ENCODE measurements around the gene MEI1.
A peak's percentile ranks its signal among the peaks of the same experiment; 100 is the strongest.
"Not testable (repeated sequence)": the region's sequence is repeated elsewhere in the genome, so short reads cannot be mapped to it uniquely, and the experiment has no call there.

Gene MEI1

GRCh38 chr22:41682033-41682807 is 17.1 kb upstream of the MEI1 start:
- DNase-seq, result peak; percentile 86

DNA sequence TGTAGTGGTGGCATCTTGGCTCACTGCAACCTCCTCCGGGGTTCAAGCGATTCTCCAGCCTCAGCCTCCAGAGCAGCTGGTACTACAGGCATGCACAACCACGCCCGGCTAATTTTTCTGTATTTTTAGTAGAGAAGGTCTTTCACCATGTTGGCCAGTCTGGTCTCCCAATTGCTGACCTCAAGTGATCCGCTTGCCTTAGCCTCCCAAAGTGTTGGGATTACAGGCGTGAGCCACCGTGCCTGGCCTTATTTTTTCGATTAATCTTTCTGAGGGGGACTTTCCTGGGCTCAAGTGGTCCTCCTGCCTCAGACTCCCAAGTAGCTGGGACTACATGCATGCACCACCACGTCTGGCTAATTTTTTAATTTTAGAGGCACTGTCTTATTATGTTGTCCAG is 16.3 kb upstream of the MEI1 start:
- no peak for DNase-seq

- no peak for DNase-seq
Measured at GRCh38 chr22:41683616-41684015, 15.7 kb upstream of the MEI1 start.

GRCh38 chr22:41684194-41684593 is 15.1 kb upstream of the MEI1 start:
- DNase-seq, result no peak

DNA sequence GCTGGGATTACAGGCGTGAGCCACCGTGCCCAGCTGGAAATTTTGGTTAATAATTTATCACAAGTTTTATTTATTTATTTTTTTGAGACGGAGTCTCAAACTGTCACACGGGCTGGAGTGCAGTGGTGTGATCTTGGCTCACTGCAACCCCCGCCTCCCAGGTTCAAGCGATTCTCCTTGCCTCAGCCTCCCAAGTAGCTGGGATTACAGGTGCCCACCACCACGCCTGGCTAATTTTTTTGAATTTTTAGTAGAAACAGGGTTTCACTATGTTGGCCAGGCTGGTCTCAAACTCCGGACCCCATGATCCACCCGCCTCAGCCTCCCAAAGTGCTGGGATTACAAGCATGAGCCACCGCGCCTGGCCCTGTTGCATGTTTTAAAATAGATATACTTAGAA is 12.4 kb upstream of the MEI1 start:
- DNase-seq, result not testable (repeated sequence)

GRCh38 chr22:41687901-41688364 is 11.4 kb upstream of the MEI1 start:
- DNase-seq, result no peak

DNA sequence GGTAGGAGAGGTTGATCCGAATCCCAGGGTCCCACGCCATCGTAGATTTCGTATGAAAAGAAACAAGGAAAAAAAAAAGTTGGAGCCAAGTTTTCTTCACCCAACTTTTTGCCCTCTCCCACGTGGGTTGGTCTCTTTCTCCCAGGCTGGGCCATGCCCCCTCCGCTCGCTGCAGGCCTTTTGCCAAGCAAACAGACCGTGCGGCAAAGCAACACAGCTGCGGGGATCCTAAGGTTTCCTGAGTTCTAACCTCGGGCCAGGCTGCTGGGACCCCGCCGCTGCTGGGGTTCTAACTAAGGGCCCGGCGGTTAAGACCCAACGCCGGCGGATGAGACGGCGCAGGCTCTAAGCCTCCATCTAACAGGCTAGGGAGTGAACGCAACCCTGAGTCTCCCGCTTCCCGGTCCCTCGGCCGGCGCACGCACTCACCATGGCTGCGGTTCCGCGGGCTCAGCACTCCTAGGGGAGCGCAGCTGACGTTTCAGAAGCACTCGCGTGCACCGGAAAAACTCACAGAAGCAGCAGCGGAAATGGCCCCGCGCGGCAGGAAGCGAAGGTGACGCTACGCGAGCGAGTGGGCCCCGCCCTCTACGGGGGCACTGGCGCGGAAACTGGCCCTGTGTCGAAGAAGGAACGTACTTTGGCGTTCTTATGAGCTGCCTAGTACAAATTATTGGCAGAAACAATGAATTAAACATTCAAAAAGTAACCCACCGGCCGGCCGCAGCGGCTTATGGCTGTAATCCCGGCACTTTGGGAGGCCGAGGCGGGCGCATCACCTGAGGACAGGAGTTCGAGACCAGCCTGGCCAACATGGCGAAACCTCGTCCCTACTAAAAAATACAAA is 10.7 kb upstream of the MEI1 start, which contains the start of gene SNU13:
SNU13 (minus strand) TSS at position 503 of the 847 bp plus-strand sequence; CDS start at position 432, 71 bp downstream.
- peak; percentile 93 for DNase-seq

GRCh38 chr22:41690476-41690875 is 8.8 kb upstream of the MEI1 start:
- DNase-seq, result no peak

GRCh38 chr22:41695211-41695610 is 4.1 kb upstream of the MEI1 start:
- DNase-seq, result no peak

DNA sequence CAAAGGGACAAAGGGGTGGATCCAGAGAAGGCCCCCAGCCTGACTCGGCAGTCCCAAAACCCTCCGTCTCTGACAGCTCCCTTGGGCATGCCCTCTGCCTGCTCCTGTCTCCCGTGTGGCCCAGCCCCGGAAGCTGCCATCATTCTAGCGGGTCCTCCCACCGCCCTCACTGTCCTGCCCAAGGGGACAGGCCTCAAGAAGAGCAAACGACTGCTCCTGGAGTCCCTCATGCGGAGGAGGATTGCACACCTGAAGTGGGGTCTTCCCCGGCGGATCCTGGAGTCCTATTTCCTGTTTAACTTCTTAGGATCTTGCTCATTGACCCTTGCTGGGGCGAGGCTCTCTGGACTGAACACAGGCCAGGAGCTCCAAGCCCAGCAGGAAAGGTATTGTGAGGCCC is 2.6 kb upstream of the MEI1 start:
- DNase-seq, result no peak

GRCh38 chr22:41697126-41697775 is 2.1 kb upstream of the MEI1 start:
- peak; percentile 90 for DNase-seq

DNA sequence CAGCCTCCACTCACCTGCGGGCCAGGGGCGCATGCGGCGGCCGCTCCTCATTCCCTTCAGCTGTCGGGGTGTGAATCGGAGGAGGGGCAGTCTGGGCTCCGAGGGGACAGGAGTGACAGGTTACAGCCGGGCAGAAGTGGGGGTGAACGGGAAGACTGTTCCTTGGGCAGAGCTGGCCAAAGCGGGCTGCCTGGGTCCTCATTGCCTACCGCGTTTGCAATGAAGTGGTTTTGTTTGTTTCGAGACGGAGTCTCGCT is 733 bp downstream of the MEI1 start:
- no peak for DNase-seq

GRCh38 chr22:41702763-41703162 is 3.5 kb downstream of the MEI1 start:
- DNase-seq, result no peak

GRCh38 chr22:41709341-41709740 is 10.0 kb downstream of the MEI1 start:
- no peak for DNase-seq

DNA sequence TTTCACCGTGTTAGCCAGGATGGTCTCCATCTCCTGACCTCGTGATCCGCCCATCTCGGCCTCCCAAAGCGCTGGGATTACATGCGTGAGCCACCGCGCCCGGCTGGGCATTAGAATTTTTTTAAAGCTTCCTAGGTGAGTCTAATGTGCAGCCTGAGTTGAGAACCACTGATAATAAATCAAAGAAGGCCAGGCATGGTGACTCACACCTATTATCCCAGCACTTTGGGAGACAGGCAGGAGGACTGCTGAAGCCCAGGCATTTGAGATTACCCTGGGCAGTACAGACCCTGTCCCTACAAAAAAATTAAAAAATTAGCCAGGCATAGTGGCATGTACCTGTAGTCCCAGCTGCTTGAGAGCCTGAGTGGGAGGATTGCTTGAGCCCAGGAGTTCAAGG is 13.7 kb downstream of the MEI1 start:
- no peak for DNase-seq

- DNase-seq, result no peak
Measured at GRCh38 chr22:41722496-41722895, 23.2 kb downstream of the MEI1 start.

- no peak for DNase-seq
Measured at GRCh38 chr22:41725510-41726110, 26.3 kb downstream of the MEI1 start.

DNA sequence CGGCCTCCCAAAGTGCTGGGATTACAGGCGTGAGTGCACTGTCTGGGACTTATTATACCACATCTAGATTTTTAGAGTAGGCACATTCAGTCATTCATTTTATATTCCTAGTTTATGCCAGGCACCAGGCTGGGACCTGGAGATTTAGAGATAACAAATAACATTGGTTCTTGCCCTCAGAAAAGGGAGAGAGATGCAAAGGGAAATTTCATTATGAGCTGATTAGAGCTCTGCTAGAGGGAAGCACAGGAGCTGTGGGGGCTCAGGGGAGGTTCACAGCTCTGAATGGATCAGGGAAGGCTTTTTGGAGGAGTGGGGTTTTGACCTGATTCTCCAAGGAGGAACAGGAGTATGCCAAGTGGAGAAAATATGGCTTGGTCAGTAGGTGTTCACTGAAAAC is 32.3 kb downstream of the MEI1 start:
- no peak for DNase-seq

DNA sequence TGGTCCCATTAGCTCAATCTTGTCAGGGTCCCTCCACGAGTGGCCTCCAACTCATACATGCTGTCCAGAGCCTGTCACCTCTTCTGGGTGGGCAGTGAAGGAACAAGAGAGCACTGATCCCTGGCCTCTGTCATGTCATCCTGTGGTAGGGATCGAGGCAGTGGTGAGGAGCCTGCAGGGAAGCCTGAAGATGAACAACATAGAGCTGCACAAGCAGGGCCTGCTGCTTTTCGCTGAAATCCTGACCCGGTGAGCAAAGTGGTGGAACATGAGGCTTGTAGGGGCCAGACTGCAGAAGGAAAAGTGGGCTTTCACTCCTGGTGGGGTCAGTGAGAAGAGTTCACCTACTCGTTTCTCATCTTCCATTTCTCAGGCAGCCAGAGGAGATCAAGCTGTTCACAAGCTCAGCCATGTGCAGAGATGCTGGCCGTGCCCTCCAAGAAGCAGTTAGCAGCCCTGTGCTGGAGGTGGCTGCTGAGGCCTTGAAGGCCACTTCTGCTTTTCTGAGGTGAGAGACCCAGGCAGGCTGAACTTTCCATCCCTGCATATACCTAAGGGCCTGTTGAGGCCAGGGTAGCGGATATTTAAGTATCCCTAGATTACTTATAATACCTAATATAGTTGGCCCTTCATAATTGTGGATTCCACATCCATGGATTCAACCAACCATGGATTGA is 32.9 kb downstream of the MEI1 start:
- DNase-seq, result no peak

DNA sequence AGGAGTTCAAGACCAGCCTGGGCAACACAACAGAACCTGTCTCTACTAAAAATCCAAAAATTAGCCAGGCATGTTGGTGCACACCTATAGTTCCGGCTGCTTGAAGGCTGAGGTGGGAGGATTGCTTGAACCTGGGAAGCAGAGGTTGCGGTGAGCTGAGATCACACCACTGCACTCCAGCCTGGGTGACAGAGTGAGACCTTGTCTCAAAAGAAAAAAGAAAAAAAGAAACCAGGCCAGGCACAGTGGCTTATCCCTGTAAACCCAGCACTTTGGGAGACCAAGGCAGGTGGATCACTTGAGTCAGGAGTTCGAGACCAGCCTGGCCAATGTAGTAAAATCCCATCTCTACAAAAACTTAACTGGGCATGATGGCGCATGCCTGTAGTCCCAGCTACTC is 33.9 kb downstream of the MEI1 start:
- DNase-seq, result not testable (repeated sequence)

GRCh38 chr22:41739576-41739975 is 40.3 kb downstream of the MEI1 start:
- DNase-seq, result no peak

- no peak for DNase-seq
Measured at GRCh38 chr22:41742918-41743317, 43.6 kb downstream of the MEI1 start.

- no peak for DNase-seq
Measured at GRCh38 chr22:41745968-41746367, 46.7 kb downstream of the MEI1 start.

Measured in midbrain (tissue), 1 donor.